Neural crest cell (in vitro differentiated cells): ENCODE data around the gene PRELID2. TPM values are rescaled to one million over a fixed set of nuclear protein-coding genes. Genes with fewer than 3 reads are reported as not detected.

Source experiments
- DNase-seq: peaks from one replicate; pipeline ENCODE4 v3.0.0; 2021; ENCODE audit warnings: low read depth, mixed read lengths, low spot score
- H3K27ac Mint-ChIP-seq: one replicate; pipeline ENCODE4 v1.8.0; 2021; ENCODE audit warnings: mild to moderate bottlenecking, mixed read lengths; ENCODE audit not compliant: unreplicated experiment
- H3K27me3 Mint-ChIP-seq: 2 replicates; pipeline ENCODE4 v1.8.0; 2021; ENCODE audit warnings: low read depth, mild to moderate bottlenecking, mixed read lengths
- H3K36me3 Mint-ChIP-seq: 2 replicates; pipeline ENCODE4 v1.8.0; 2021; ENCODE audit warnings: low read depth, mild to moderate bottlenecking, mixed read lengths
- H3K4me1 Mint-ChIP-seq: 2 replicates; pipeline ENCODE4 v1.8.0; 2021; ENCODE audit warnings: mixed read lengths
- H3K4me3 Mint-ChIP-seq: one replicate; pipeline ENCODE4 v1.8.0; 2021; ENCODE audit warnings: mild to moderate bottlenecking, mixed read lengths
- H3K9me3 Mint-ChIP-seq: 2 replicates; pipeline ENCODE4 v1.8.0; 2021; ENCODE audit warnings: mixed read lengths
- CTCF ChIP-seq: fragments of 200-600 bp; sonication (generic); conservative IDR thresholded peaks from 2 replicates; pipeline ENCODE4 v1.5.0; 2021; ENCODE audit warnings: antibody characterized with exemption, mild to moderate bottlenecking
- total RNA-seq: library from RNA; stranded (reverse); gene quantifications from 2 replicates; pipeline ENCODE4 v1.2.1, GENCODE V29; 2021

Gene PRELID2
- total RNA-seq, 1 donor from 2014 or later = 14.0 TPM

DNA sequence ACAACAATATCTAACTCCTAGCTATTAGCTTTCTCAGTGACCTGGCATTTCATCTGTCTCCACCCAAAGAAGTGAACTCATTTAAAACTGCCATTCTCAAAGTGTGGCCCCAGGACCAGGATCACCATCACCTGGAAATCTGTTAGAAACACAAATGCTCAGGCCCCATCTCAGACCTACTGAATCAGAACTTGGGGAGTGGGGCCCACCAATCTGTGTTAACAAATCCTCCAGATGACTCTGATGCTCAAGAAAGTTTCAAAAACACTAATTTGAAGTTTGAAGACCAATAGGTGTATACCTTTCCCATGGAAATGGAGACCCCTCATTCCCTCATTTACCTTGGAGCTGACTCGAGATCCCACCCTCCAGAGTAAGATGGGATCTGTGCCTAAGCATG is 72.3 kb downstream of the PRELID2 start:
- no peak overlapping the region for H3K4me3 Mint-ChIP-seq
- H3K4me1 Mint-ChIP-seq = no peaks in the 10 kb centered on the region
- H3K27me3 Mint-ChIP-seq = no peaks in the 10 kb centered on the region
- no peak overlapping the region for H3K27ac Mint-ChIP-seq
- H3K9me3 Mint-ChIP-seq = no peaks in the 10 kb centered on the region
- DNase-seq = no peak
- H3K36me3 Mint-ChIP-seq = peaks cover 9% of the 10 kb centered on the region
- no peak for TF ChIP-seq CTCF

DNA sequence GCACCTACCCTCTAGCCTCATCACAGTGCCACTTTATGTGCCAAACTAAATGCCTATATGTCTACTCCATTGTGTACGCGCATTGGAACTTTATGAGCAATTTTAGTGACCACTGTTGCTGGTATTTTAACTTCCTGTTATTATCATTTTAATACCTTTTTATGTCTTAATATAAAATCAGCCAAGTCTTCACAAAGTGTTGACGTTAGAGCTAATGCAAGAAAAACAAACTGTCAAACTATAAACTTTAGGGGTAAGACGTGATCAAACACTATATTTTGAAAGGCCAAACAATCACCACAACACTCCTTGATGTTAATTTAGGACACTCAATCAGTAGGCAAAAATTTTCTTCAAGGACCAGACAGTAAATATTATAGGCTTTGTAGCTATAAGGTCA is 73.9 kb downstream of the PRELID2 start:
- Mint-ChIP-seq H3K27ac (no peak overlapping the region), H3K4me1 (no peaks in the 10 kb centered on the region), H3K4me3 (no peak overlapping the region), H3K27me3 (no peaks in the 10 kb centered on the region), H3K36me3 (no peaks in the 10 kb centered on the region), H3K9me3 (no peaks in the 10 kb centered on the region)
- no peak for TF ChIP-seq CTCF
- no peak for DNase-seq

DNA sequence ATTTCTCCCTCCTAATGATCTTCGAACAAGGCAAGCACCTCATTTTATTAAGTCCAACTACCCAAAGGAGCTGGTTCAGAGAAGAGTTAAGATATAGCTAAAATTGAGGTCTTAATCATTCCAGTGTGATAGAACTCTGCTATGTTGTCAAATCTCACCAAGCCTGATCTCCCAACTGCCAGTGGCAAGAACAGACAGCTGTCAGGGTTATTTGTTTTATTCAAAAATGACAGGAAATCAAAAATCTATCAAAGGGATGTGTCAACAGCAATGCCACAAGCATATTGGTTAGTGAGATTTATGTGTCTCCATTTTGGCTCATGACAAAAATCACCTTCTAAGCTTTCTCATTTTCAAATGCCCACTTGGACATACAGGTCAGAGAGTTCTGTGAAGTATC is 74.5 kb downstream of the PRELID2 start:
- Mint-ChIP-seq H3K27ac (no peak overlapping the region), H3K27me3 (no peaks in the 10 kb centered on the region), H3K9me3 (no peaks in the 10 kb centered on the region), H3K4me3 (no peak overlapping the region), H3K4me1 (no peaks in the 10 kb centered on the region), H3K36me3 (peaks cover 4% of the 10 kb centered on the region)
- no peak for TF ChIP-seq CTCF
- no peak for DNase-seq

DNA sequence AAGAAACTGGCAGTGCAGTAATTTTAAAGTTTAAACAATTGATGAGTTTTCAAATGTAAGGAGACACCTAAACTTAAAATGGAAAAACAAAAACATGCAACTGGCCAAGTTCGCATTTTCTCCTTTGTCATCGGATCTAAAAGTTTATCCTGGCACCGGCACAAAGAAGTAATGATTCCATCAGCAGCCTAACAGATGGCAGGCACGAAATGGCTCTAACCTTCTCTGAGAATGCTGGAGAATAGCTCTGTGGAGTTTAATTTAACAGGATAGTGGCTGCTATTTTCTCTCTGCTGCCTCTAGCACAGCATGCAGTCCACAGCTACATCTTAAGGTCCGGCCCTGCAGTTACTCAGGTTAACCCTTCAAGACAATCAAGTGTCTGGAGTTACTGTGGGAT is 82.2 kb downstream of the PRELID2 start:
- Mint-ChIP-seq H3K27me3 (no peaks in the 10 kb centered on the region), H3K36me3 (peaks cover 8% of the 10 kb centered on the region), H3K9me3 (peaks cover 7% of the 10 kb centered on the region), H3K4me1 (peaks cover 7% of the 10 kb centered on the region), H3K27ac (no peak overlapping the region), H3K4me3 (no peak overlapping the region)
- no peak for TF ChIP-seq CTCF
- DNase-seq = no peak

DNA sequence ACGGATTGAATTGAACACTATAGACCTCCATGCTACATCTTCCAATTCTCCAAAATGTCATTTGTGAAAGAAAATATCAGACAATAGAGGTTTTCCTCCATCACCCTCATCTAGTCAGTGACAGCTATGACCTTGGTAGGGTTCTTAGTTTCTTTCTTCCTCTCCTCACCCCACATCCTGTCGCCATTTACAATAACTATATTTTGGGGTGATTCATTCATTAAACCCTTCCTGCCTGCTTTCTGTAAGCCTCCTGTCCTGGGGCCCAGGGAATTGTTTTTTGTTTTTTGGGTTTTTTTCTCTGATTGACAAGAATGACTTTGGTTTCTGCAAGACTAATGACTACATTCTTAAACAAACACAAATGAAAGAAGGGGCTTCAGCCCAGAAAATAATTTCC is 82.6 kb downstream of the PRELID2 start:
- H3K9me3 Mint-ChIP-seq = peaks cover 9% of the 10 kb centered on the region
- TF ChIP-seq CTCF = no peak
- H3K27me3 Mint-ChIP-seq = no peaks in the 10 kb centered on the region

DNA sequence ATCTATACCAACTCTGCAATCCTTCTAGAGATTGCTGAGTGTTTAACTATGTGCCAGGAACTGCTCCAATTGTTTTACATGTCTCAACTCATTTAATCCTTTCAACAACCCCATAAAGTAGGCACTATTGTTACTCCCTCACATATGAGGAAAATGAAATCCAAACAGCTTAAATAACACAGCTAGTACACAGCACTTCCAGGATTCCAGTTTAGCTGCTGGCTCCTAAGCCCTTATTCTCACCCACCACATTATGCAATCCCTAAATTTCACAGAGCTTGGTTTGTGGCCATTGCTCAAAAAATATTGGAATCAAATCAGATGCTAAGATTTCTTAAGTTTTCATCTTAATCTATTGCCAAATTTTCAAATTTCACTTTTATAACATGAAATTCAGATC is 84.9 kb downstream of the PRELID2 start:
- H3K4me1 Mint-ChIP-seq = peaks cover 7% of the 10 kb centered on the region
- H3K27me3 Mint-ChIP-seq = no peaks in the 10 kb centered on the region
- peaks cover 9% of the 10 kb centered on the region for H3K9me3 Mint-ChIP-seq
- no peak for TF ChIP-seq CTCF
- H3K36me3 Mint-ChIP-seq = peaks cover 3% of the 10 kb centered on the region
- H3K4me3 Mint-ChIP-seq = no peak overlapping the region
- DNase-seq = no peak
- H3K27ac Mint-ChIP-seq = no peak overlapping the region

More for the DNA sequence above, 82.6 kb downstream of the PRELID2 start:
- peaks cover 8% of the 10 kb centered on the region for H3K36me3 Mint-ChIP-seq
- H3K4me1 Mint-ChIP-seq = peaks cover 7% of the 10 kb centered on the region
- H3K4me3 Mint-ChIP-seq = no peak overlapping the region
- no peak for DNase-seq
- H3K27ac Mint-ChIP-seq = no peak overlapping the region
